GM18498 (cell line): ENCODE data around the gene PRRT4.

Source experiments
- ATAC-seq: cut with Tn5 transposase; IDR thresholded peaks from one replicate; pipeline ENCODE4 v1.9.1; 2021; ENCODE audit warnings: mild to moderate bottlenecking, moderate library complexity; ENCODE audit not compliant: unreplicated experiment

The PRRT4 gene

DNA sequence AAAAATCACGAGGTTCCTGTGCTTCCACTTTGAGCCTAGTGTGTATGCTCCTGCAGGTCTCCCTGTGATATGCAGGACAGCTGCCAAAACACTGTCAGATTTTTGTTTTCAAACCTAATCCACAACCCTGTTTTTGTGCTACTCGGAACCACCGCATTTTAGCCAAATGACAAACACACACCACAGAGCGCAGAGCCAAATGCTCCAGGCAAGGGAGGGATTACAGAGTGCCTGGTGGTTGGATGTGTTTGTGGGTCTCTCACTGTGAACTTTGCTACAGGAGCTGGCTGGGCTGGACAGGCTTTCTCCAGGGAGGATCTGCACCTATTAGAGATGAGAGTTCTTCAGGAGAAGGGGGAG, 12.0 kb downstream of the PRRT4 start:
- ATAC-seq = no peak

DNA sequence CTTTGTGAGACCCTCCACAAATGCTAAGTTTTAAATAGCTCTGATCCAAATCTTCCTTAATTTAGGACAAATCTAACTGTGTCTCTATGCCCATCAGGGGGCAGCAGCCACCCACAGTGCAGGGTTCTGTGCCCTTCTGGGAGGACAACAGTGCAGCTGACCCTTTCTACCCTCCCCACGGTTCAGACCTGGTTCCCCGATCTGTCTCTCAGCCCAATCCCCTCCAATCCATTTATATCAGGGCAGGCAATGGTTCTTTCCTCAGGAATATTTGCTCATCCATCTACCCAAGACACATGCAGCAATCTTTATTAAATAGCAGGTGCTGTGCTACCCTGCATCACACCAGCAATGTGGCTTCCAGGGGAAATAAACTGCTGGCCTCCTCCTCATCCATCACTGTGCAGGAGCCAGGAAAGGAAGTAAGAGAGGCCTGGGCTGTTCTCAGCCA, 13.8 kb downstream of the PRRT4 start:
- ATAC-seq = no peak

DNA sequence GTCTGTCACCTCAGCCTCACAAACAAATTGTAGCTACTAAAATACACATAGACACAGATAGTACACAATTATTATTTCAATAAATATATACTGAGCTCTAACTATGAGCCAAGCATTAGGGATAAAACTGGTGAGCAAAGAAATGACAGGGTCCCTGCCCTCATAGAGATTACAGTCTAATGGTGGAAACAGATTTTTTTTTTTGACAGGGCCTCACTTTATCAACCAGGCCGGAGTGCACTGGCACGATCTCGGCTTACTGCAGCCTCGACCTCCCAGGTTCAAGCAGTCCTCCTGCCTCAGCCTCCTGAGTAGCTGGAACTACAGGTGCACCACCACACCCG, 17.1 kb downstream of the PRRT4 start:
- no peak for ATAC-seq

DNA sequence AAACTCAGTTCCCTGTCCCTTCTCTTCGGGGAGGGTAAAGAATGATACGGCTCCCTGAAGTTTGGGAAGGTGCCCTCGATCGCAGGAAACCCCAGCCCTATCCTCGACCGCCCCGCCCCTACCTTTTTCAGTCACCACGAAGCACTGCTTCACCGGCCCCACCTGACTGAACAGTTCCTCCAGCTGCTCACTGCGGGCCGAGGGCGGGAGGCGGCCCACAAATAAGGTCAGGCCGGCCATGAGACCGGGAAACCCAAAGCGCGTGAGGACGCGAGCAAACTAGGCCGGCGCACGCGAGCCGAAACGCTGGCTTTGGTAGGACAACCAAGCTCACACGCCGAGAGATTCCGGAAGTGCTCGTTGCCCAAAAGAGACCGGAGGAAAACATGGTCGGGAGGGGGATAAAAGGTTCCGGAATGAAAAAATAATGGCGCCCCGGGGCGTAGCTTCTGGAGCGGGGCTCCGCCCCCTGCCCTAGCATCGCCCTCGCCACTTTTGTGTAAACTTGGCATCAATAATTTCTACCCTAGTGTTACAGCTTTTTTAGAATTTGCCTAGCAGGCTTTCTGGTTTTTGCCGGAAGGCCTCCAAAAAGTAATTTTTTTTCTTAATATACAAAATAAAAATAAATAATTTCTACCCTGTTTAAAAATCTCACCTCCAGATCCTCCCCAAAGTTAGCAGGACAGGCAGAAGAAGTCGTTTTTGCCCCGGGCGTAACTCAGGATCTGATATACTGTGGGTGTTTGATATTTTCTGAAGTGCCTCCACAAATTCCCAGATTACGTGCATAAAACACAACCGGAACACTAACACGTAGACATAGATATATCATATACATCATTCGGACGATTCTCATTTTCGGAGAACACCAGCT, 17.7 kb downstream of the PRRT4 start, which contains the start of gene RBM28:
Gene RBM28 (minus strand): TSS at position 355 of the 877 bp plus-strand sequence. CDS start 115 bp downstream, at position 240.
- ATAC-seq = peak; percentile 96

DNA sequence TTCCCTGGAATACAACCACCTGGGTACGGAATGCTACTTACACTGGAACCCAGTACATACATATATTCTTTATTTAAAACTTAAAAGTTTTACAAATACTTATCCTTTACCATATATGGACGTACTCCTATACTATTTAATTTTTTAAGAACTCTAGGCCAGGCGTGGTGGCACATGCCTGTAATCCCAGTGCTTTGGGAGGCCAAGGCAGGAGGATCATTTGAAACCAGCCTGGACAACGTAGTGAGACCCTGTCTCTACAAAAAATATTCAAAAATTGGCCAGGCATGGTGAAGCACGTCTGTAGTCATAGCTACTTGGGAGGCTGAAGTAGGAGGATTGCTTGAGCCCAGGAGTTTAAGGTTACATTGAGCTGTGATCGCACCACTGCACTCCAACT, 19.8 kb downstream of the PRRT4 start:
- no peak for ATAC-seq

DNA sequence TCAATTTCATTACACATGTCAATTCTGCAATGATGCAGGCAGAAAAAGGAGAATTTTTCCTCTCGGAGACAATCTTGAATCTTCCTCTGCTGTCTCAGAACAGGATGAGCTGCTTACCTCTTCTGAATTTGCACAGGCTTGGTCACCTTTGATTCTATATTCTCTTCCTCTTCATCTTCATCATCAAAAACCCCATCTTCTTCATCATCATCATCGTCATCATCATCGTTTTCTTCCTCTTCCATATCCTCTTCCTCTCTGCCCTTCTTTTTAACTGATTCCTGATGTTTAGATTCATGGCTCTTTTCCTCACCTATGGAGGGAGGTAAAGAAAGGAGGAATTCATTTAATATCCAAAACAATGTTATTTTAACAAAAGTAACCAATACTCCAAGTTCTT, 25.8 kb downstream of the PRRT4 start:
- ATAC-seq = no peak

DNA sequence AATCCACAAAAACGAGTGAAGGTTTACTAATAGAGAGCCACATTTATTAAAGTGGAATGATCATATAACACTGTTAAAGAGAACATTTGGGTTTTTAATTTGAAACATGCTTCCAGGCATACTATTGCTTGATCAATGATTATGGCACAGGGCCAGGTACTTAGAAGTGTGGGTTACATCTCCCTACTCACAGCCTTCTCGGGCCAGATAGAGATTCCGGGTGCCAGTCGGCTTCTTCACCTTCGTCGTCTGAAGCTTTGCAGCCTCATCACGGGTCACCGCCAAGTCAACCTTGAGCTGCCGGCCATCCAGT, 37.2 kb downstream of the PRRT4 start:
- no peak for ATAC-seq

DNA sequence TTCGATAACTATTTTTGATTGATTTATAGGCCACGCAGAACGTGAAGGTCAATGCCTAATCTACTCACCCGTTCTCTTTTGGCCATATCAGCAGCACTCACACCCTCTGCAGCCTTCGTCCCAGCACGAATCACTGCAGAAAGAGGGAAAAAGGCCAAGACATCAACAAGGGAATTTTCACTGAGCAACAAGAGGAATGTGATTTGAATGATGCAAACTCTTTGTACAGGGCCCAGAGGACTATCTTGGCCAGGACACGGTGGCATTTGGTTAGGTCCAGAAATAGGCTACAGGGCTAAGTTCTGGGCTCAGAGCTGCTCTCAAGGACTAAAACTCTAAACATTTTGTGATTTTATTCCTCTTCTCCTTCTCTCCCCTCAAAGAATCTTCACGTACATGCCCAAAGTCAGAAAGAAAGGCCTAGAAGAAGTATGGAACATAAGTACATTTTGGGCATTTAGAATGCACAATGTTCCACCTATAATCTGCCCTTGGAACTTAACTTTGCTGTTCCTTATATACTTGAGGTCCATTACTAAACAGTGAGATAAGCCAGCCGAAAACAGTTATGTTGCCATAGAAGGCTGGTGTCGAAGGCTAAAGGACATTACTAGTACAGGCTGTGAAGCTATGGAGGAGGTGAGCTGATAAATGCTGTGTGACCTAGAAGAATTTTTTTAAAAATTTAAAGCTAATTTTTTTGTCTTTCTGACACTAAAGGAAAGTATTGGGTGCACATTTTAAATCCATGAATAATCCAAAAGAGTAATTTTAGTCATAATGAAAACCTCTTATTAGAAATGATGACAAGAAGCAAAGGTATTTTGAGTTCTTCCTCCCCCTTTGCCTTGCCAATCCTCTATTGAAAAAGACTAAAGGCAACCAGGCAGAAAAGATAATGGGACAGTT, 37.8 kb downstream of the PRRT4 start:
- no peak for ATAC-seq

DNA sequence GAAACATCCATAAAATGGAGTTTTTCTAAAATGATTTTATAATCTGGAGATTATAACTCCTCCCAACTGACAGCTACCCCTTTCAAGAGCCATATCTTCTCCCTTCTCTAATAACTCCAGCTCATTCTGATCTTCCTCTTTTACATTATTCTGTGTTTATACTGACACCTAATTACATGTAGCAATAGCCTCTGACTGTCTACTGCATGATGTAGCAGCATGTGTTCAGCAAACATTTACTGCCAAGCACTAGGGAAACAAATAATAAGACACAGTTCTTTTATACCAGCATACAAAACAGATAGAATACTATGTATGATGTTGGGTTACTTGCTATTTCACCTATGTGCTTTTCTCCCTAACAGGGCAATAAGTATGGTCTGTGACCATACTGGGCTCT, 38.5 kb downstream of the PRRT4 start:
- no peak for ATAC-seq

DNA sequence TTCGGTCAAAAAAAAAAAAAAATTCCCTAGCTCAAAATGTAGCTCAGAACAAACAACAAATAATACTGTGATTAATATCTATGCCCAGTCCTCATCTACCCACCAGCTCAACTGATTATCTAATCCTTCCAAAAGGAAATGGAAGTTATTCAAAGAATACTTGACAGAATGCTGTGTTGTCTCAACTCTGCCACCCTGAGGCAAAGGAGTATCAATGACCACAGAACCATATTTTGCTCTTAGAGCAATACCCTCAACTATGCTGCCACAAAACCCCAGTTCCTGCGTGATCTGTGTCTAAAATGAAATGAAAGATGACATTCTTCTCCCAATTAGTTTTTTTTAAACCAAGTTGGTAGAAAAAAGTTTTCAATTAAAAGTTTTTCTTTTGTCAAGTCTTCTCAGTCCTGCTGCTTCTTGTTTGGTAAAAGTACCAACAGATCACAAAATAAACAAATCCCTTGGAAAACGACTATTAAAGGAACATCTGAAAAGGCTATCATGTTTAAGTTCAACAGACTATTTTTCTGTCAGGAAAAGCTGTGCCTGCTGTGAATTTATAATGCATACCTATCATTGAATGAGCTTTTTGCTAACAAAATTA, 39.3 kb downstream of the PRRT4 start:
- peak; percentile 52 for ATAC-seq

DNA sequence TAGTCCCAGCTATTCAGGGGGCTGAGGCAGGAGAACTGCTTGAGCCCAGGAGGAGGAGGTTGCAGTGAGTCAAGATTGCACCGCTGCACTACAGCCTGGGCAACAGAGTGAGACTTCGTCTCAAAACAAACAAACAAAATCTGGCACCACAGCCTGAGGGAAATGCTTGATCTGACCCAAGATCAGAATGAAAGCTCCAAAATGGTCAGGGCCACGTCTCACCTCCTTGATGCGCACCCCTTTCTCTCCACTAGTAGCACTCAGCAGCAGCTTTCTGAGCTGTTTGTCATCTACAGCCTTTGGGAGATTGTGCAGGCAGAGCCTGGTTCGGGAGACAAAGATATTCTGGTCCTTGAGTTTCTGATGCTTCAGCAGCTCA, 40.5 kb downstream of the PRRT4 start:
- no peak for ATAC-seq

DNA sequence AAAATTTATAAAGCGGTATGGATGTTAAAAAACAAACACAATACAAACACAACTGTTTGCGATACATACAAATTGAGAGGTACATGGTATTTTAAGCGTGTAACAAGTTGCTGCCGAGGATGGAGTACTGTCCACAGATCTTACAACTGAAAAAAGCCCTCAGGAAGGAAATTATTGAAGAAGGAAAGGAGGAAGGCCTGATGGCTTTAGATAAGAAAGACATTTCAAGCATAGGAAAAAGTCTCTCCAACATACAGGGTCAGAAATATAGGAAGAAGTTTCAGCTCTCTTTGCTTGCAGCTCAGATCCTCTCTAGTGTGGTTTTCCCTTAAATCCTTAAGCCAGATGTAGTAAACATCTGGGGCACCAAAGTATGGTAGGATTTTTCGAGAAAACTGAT, 42.8 kb downstream of the PRRT4 start:
- ATAC-seq = no peak

DNA sequence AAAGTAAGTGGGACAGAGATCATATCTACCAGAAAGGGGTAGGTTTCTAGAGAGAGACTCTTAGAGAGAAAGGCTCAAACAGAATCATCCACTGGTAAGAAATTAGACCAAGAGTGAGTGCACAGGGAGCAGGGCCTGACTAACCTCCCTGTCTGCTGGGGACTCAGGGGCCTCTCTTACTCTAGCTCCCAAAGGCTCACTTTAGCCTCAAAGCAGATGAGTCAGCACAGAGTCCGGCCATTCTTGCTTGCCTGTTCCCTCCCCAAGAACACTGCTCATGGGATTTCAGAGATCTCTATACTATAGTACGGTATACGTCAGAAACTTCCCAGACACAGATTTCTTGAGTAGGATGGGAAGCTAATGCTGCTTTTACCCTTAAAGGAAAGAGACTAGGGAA, 50.5 kb downstream of the PRRT4 start:
- no peak for ATAC-seq

DNA sequence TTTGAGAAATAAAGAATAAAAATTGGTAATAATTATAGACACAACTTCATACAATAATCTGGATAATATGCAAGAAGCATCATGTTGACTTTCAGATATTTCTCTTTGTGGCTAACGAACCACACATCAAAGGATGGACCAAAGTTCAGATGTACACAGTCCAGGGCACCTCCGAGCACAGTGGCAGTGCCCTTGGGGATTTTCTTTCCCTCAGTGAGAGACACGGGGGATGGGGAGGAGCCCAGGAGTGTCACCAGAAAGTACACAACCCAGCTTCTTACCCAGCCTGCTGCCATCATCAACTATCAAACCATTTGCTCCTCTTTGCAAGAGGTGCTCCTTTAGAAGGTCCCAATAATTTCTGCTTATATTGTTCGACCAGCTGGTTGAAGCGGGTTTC, 51.0 kb downstream of the PRRT4 start:
- ATAC-seq = no peak

DNA sequence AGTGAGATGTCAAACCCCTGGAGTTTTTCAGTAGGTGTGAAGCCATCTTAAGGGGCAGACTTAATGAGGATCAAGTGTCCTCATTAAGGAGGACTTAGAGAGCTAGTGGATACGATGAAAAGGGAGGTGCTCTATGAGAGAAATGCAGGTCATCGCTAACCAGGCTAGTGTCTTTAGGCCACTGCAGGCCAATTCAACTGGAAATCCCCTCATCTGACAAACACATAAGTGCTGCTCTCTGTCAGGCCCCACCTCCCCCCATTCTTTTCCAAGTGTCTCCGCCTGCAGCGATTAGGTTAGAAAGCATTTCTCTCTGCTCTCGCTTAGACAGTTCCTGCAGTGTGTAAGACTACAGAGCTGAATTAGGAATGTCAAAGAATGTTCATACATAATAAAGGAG, 51.5 kb downstream of the PRRT4 start:
- ATAC-seq = no peak

DNA sequence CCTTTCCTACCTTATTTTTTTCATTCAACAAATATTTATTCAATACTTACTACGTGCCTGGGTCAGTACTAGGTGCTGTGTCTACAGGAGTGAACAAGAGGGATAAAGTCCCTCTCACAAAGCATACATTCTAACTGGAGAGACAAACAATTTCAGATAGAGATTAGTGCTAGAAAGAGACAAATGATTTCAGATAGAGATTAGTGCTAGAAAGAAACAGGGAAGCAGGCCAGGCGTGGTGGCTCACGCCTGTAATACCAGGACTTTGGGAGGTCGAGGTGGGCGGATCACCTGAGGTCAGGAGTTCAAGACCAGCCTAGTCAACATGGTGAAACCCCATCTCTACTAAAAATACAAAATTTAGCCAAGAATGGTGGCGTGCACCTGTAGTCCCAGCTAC, 52.4 kb downstream of the PRRT4 start:
- no peak for ATAC-seq

DNA sequence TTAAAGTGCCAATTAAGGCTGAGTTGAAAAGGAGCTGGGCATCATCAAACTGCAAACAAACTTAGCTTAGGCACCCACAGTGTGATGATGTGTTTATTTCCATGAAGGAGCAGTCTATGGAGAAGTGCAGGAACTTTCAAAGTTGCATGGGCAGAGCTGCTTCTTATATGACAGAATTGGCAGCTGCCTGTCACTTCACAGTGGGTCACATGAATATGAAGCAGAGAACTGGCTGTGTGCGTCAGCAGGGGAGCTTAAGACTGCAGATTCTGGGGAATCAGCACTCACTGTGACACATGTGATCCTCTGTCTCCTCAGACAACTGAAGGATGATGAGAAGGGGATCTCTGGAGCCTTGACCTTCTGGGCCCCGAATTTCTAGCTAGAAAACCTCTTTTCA, 54.4 kb downstream of the PRRT4 start:
- no peak for ATAC-seq

DNA sequence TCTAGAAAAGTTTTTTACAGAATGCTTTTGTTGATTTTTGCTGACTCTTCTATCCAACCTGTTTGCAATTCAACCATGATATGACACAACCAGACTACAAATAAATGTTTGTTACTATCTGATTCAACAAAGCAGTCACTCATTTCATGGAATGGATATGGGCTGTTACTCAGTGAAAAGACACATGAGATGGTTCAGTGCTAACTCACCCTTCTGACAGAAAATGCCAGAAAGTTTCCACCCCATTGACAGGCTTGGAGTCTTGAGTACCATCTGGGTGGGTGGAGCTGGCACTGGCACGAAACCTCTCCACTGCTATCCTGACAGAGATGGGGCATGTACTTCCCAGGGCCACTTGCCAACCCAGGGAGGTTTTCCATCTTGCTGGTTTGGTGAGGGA, 57.3 kb downstream of the PRRT4 start:
- ATAC-seq = no peak

DNA sequence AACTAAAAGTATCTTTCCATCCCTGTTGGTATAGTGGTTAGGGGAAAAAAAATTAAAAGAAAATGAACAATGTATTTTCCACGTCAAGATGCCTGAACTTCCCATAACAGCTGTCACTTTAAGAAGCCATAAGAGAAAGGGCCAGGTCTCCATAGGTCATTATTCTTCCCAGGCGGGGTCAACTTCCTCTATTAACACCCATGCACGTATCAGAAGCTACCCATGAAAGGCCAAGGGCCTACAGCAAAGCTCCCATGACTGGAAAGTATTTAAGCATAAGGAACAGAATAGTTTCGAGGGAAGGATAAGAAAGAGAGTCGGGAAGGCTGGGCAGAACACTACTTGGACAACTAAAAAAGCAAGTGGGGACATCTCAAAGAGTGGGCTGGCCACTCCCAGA, 57.8 kb downstream of the PRRT4 start:
- ATAC-seq = no peak

DNA sequence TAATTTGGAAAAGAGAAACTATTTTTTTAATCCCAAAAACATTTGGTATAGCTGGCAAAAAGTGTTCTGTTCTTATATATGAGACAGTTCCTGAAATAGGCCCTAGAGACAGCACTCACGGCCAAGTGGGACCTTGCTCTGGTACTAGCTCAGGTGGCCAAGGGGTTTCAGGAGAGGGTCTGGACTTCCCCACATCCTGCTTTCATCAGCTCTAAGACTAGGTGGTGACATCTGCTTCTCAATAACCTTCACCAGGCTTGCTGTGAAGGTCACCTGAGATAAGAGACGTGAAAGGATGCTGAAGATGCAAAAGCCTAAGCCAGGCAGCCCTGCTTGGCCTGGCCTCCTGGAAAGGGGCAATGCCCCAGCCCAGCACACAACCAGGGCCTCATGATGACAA, 58.4 kb downstream of the PRRT4 start:
- no peak for ATAC-seq

DNA sequence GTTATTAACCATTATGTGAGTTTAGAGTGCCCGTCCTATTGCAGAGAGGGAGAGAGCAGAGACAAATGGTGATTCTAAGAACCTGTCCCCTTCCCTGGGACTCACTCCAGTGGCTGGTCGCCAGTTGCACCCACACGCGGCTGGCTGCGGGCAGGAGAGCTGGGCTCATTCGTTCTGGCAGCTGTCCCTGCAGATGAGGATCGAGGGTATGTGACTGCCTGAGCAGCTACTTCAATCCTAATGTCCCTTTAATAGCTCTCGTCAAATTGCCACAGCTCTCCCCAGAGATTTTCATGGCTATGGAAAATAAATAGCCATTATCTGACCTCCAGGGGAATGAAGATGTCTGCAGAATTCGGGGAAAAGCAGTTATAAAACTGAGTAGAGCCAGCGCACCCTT, 59.4 kb downstream of the PRRT4 start:
- no peak for ATAC-seq
